Mucosa of descending colon (tissue), 3 donors: ENCODE data around the gene CABP7. TPM values are rescaled to one million over a fixed set of nuclear protein-coding genes. Genes with fewer than 3 reads are reported as not detected.

Experiments used
- ATAC-seq: fragments of 200-7000 bp; cut with Tn5 transposase; one replicate; pipeline ENCODE4 v1.9.1; 2020; ENCODE audit warnings: mild to moderate bottlenecking, moderate library complexity
- DNase-seq, 3 donors: peaks; one replicate each; pipeline ENCODE4 v3.0.0-alpha.2; 2020
- H3K36me3 ChIP-seq: fragments of 200-600 bp; one replicate; pipeline ENCODE4 v1.8.0; 2021; ENCODE audit warnings: low read depth, mild to moderate bottlenecking
- H3K4me1 ChIP-seq: fragments of 200-600 bp; one replicate; pipeline ENCODE4 v1.8.0; 2021; ENCODE audit warnings: low read depth, mild to moderate bottlenecking
- H3K4me3 ChIP-seq: fragments of 200-600 bp; one replicate; pipeline ENCODE4 v1.8.0; 2021; ENCODE audit warnings: mild to moderate bottlenecking
- H3K9me3 ChIP-seq: fragments of 200-600 bp; one replicate; pipeline ENCODE4 v1.8.0; 2021; ENCODE audit warnings: mild to moderate bottlenecking
- intact Hi-C, 2 donors: fragments of 100-400 bp; cut with DNase I in 1 of 2; cut with micrococcal nuclease in 1 of 2; formaldehyde crosslinking; loops; one replicate each; pipeline versions ENCODE4 v1.11.0 to v1.11.1; 2022; cut with DNase I, micrococcal nuclease
- total RNA-seq, 3 donors: library from RNA; stranded (reverse); fragmentation: NEBNext Ultra II Directional in 2 of 3; extraction: Animal tissue kit (Norgen Biotek cat#: 25700) in 2 of 3; gene quantifications; one replicate each; pipeline versions ENCODE4 v1.2.1 to v1.2.4, GENCODE V29; 2021 to 2023
- TF ChIP-seq, protein P1 (sequence below): fragments of 200-600 bp; IDR thresholded peaks from one replicate; pipeline ENCODE4 v1.8.0; 2022; ENCODE audit warnings: antibody characterized with exemption, mild to moderate bottlenecking
- donor health status: DM: no; HTN: no; CAD: no; lungs with moderate emphysema.
- donor health status: DM: no; HTN: no; CAD: no.
- donor health status: DM: no; HTN: yes; CAD: no.

CABP7 gene
- total RNA-seq, 3 donors from 2014 or later: 0.19 to 0.41 TPM; not detected in 1

DNA sequence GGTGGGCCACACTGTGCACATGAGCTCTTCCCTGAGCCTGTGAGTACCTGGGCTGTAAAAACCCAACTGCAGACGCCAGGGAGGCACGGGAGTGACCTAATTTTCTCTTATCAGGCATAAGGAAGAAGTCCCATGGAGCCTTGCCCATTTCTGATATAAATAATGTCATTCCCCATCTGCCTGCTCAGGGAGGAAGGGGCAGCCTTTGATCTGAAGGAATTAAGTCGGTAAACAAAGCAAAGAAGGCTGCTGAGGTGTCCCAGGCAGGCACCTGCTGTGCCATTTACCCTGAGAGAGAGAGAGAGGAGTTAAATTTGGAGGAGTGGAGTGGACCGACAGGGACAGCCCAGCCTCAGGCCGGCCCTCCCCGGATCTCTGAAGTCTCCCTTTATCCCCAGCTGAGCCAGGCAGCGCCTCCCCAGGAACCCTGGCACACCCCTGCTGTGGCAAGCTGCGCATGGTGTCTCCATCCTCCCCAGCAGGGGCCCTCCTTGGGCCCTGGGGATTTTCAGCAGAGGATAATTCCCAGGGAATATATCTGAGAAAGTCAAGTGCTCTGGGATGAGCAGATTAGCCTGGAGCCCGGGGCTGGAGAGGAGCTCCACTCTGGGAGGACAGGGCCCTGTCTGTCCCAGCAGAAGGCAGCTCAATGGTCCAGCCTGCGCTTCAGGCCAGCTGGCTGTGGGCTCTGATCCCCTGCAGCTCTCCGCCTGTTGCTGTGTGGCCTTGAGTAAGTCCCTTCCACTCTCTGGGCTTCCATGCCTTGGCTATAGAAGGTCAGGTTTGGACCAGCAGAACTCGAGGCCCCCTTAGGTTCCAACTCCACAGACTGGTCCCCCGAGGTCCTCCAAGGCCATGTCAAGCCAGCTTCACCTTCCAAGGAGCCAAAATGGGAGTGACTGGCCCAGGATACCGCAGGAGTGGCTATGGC lies 17.5 kb upstream of the CABP7 start:
- Histone ChIP-seq H3K4me3 (no peak overlapping the region), H3K9me3 (no peaks in the 10 kb centered on the region), H3K4me1 (peaks cover 10% of the 10 kb centered on the region), H3K36me3 (no peaks in the 10 kb centered on the region)
- TF ChIP-seq, protein P1, sequence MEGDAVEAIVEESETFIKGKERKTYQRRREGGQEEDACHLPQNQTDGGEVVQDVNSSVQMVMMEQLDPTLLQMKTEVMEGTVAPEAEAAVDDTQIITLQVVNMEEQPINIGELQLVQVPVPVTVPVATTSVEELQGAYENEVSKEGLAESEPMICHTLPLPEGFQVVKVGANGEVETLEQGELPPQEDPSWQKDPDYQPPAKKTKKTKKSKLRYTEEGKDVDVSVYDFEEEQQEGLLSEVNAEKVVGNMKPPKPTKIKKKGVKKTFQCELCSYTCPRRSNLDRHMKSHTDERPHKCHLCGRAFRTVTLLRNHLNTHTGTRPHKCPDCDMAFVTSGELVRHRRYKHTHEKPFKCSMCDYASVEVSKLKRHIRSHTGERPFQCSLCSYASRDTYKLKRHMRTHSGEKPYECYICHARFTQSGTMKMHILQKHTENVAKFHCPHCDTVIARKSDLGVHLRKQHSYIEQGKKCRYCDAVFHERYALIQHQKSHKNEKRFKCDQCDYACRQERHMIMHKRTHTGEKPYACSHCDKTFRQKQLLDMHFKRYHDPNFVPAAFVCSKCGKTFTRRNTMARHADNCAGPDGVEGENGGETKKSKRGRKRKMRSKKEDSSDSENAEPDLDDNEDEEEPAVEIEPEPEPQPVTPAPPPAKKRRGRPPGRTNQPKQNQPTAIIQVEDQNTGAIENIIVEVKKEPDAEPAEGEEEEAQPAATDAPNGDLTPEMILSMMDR: no peak
- ATAC-seq (peak; percentile 63), DNase-seq (peak in 2 of 3 donors; percentile 45 to 57)
- intact Hi-C loops: no loop called here

DNA sequence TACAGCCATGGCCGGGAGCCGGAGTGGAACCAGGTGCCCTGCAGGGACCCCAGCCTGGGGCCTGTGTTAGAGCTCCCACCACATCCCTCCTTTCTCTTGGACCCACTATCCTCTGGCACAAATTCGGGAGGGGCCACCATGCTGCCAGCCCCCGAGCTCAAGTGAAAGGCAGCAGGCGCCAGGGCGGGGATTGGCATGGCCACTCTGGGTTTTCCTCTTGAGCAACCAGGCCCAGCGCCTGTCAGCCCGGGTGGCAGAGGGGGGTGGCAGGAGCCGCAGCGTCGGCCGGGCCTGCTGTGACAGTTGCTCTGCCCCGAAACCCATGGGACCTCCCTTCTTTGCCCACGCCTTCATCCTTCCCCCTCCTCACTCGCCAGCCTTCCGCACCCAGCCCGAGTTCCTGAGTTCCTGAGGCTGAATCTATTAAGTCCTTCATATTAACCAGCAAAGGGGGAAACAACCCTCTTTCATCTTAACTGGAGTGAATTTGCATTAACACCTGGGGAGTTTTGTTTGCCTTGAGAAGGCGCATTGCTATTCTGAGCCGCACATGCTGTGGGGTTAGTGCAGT lies 16.8 kb upstream of the CABP7 start:
- H3K36me3 ChIP-seq: no peaks in the 10 kb centered on the region
- H3K9me3 ChIP-seq: no peaks in the 10 kb centered on the region
- intact Hi-C loops: no loop called here
- TF ChIP-seq, protein P1: no peak
- ATAC-seq (no peak), DNase-seq (no peak)
- no peak overlapping the region for H3K4me3 ChIP-seq
- H3K4me1 ChIP-seq: peaks cover 10% of the 10 kb centered on the region

DNA sequence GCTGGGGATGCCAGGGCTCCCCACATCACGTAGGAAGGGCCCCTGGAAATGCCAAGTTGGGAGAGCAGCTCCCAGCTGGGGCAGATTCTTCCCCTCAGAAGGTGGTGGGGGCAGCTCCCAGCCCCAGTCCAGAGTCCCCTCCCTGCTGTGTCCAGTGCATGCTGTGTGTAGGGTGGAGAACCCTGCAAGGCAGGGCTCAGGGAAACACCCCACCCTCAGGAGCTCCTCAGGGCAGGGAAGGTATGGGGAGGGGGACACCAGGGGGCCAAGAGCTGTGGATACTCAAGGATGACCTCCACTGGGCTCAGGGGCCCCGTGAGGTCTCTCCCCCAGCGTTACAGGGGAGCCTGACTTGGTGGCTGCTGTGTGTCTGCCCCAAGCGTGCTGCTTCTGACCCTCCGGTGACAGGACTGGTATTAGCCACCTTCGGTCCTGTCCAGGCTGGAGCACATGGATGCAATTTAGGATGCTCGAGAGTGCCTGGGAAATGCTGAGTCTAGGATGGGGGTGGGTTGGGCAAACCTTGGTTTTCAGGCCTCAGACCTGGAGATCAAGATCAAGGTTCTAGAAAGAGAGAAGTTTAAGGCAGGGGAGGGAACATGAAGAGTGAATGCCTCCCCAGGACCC lies 16.1 kb upstream of the CABP7 start:
- no peaks in the 10 kb centered on the region for H3K36me3 ChIP-seq
- no peak for ATAC-seq
- DNase-seq: no peak
- TF ChIP-seq, protein P1: no peak
- peaks cover 10% of the 10 kb centered on the region for H3K4me1 ChIP-seq
- H3K9me3 ChIP-seq: no peaks in the 10 kb centered on the region
- no peak overlapping the region for H3K4me3 ChIP-seq
- intact Hi-C loops: no loop called here

DNA sequence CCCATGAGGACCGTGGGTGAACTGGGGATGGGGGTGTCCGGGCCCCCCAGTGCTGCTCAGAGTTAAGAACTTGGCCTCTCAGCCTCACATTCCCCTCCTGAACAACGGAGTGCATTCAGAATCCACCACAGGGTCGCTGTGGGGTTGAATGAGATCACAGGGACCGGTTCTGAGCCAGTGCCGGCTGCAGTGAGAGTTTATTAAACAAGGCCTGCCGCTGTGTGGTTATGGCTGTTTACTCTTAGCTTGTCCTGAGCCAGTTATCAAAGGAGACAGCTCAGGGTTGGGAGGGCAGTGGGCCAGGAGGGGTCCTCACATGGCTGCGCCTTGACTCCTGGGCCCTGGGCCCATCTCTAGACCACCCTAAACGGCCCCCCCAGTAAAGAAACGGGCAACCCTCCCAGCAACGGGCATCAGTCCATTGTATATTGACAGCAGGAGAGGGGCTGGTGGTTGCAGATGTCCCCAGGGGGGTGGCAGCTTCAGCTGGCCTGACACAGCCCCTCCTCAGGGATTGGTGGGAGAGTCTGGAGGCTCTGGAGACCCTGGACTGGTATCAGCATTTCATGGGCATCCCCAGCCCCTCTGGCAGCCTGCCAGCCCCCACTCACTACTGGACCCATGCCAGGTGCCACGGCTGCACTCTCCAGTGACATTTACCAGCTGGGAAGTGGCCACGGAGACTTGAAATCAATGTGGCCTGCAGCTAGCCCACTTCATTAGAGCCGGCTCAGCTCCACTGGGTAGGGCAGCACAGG lies 15.1 kb upstream of the CABP7 start:
- H3K4me1 ChIP-seq: peaks cover 10% of the 10 kb centered on the region
- no peak overlapping the region for H3K4me3 ChIP-seq
- H3K9me3 ChIP-seq: no peaks in the 10 kb centered on the region
- intact Hi-C loops: no loop called here
- peak; percentile 25 for ATAC-seq
- TF ChIP-seq, protein P1: no peak
- peak in 1 of 3 donors; percentile 30 for DNase-seq
- H3K36me3 ChIP-seq: no peaks in the 10 kb centered on the region

DNA sequence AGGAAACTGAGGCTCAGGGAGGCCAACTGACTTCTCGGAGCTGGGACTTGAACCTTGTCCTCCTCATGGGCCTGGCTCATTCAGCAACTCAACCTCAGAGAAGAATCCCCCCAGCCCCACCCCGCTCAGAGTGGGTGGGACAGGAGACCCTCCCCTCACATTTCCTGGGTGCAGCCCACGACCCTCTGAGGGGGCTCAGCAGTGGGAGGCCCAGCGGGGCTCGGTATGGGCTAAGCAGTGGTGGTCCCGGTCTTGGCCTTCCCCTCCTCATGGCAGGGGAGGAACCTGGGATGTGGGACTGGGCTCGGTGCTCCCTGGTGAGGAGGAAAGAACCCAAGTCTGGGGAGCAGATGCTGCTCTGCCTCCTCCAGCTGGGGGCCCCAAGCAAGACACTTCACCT lies 14.2 kb upstream of the CABP7 start:
- Histone ChIP-seq H3K4me1 (peaks cover 8% of the 10 kb centered on the region), H3K9me3 (no peaks in the 10 kb centered on the region), H3K36me3 (no peaks in the 10 kb centered on the region), H3K4me3 (no peak overlapping the region)
- ATAC-seq (no peak), DNase-seq (no peak)
- intact Hi-C loops: no loop called here
- TF ChIP-seq, protein P1: no peak
